HepG2 (cell line): ENCODE data around the gene FUT1. TPM values are rescaled to one million over a fixed set of nuclear protein-coding genes. Genes with fewer than 3 reads are reported as not detected.

Source experiments
- CREM ChIP-seq, 2 experiments: sonication (generic) in 1 of 2; formaldehyde crosslinking in 1 of 2; IDR thresholded peaks; 2 replicates each; pipeline versions ENCODE4 v1.4.0 to v1.6.1; 2016 to 2020; ENCODE audit warnings: antibody characterized with exemption in 1 of 2, mild to moderate bottlenecking in 1 of 2, missing genetic modification reagents in 1 of 2
- EED ChIP-seq: sonication (generic); formaldehyde crosslinking; IDR thresholded peaks from 2 replicates; pipeline ENCODE4 v1.5.0; 2020; ENCODE audit warnings: mild to moderate bottlenecking, missing genetic modification reagents
- ELF1 ChIP-seq: sonication (generic); formaldehyde crosslinking; IDR thresholded peaks from 2 replicates; pipeline ENCODE4 v1.4.0; 2020; ENCODE audit warnings: missing genetic modification reagents
- GATAD2A ChIP-seq: IDR thresholded peaks from 2 replicates; pipeline ENCODE4 v1.6.1; 2016
- GTF2F1 ChIP-seq: fragments of 150-350 bp; IDR thresholded peaks from 2 replicates; pipeline ENCODE4 v1.6.1; 2014; ENCODE audit warnings: low read length
- HBP1 ChIP-seq: IDR thresholded peaks from 2 replicates; pipeline ENCODE4 v1.6.1; 2016; ENCODE audit warnings: low read depth, control low read depth
- IRF9 ChIP-seq: sonication (generic); formaldehyde crosslinking; IDR thresholded peaks from 2 replicates; pipeline ENCODE4 v1.8.0; 2022; ENCODE audit warnings: missing genetic modification reagents, mild to moderate bottlenecking, borderline replicate concordance
- KAT8 ChIP-seq: IDR thresholded peaks from 2 replicates; pipeline ENCODE4 v1.6.1; 2016; ENCODE audit warnings: missing genetic modification reagents, missing compliant biosample characterization
- KDM2A ChIP-seq: sonication (generic); formaldehyde crosslinking; IDR thresholded peaks from 2 replicates; pipeline ENCODE4 v1.4.0; 2020; ENCODE audit warnings: low read depth, missing genetic modification reagents, borderline replicate concordance
- KMT2B ChIP-seq: IDR thresholded peaks from 2 replicates; pipeline ENCODE4 v1.6.1; 2016; ENCODE audit warnings: missing genetic modification reagents, missing compliant biosample characterization
- LBX2 ChIP-seq: sonication (generic); formaldehyde crosslinking; IDR thresholded peaks from 2 replicates; pipeline ENCODE4 v1.5.0; 2020; ENCODE audit warnings: missing genetic modification reagents, mild to moderate bottlenecking, borderline replicate concordance
- NFIB ChIP-seq: sonication (generic); formaldehyde crosslinking; IDR thresholded peaks from 2 replicates; pipeline ENCODE4 v1.9.0; 2021; ENCODE audit warnings: missing genetic modification reagents, mild to moderate bottlenecking, borderline replicate concordance
- NR2F6 ChIP-seq, 2 experiments: IDR thresholded peaks; 2 replicates each; pipeline ENCODE4 v1.6.1; 2016; ENCODE audit warnings: antibody characterized with exemption in 1 of 2, mild to moderate bottlenecking in 1 of 2
- PAX8 ChIP-seq: sonication (generic); formaldehyde crosslinking; IDR thresholded peaks from 2 replicates; pipeline ENCODE4 v1.8.0; 2022; ENCODE audit warnings: mild to moderate bottlenecking, missing genetic modification reagents, borderline replicate concordance
- POLR2A ChIP-seq, 2 experiments: IDR thresholded peaks; 2 replicates each; pipeline ENCODE4 v1.6.1; 2011; ENCODE audit warnings: low read depth in 2 of 2, low read length in 2 of 2, mild to moderate bottlenecking in 1 of 2, moderate library complexity in 1 of 2; ENCODE audit not compliant: insufficient read depth in 1 of 2
- RFXAP ChIP-seq: sonication (generic); formaldehyde crosslinking; IDR thresholded peaks from 2 replicates; pipeline ENCODE4 v1.4.0; 2020; ENCODE audit warnings: missing genetic modification reagents, borderline replicate concordance
- SMC3 ChIP-seq: IDR thresholded peaks from 2 replicates; pipeline ENCODE4 v1.6.1; 2011; ENCODE audit warnings: low read length, improper control_type of control experiment
- SP1 ChIP-seq, 2 experiments: fragments of 450-650 bp in 1 of 2; sonication (generic) in 1 of 2; formaldehyde crosslinking in 1 of 2; IDR thresholded peaks; 2 replicates each; pipeline versions ENCODE4 v1.4.0 to v1.6.1; 2016 to 2020; ENCODE audit warnings: missing genetic modification reagents in 1 of 2
- ZBTB20 ChIP-seq: sonication (generic); formaldehyde crosslinking; IDR thresholded peaks from 2 replicates; pipeline ENCODE4 v1.8.1; 2023; ENCODE audit warnings: missing genetic modification reagents, low read depth, mild to moderate bottlenecking, borderline replicate concordance
- ZBTB7B ChIP-seq: sonication (generic); formaldehyde crosslinking; IDR thresholded peaks from 2 replicates; pipeline ENCODE4 v1.4.0; 2020; ENCODE audit warnings: missing genetic modification reagents
- ZBTB8A ChIP-seq: sonication (generic); formaldehyde crosslinking; IDR thresholded peaks from 2 replicates; pipeline ENCODE4 v1.4.0; 2020; ENCODE audit warnings: mild to moderate bottlenecking, low read depth, missing genetic modification reagents, borderline replicate concordance
- ZNF180 ChIP-seq: sonication (generic); formaldehyde crosslinking; IDR thresholded peaks from 2 replicates; pipeline ENCODE4 v1.4.0; 2020; ENCODE audit warnings: low read depth, missing genetic modification reagents, borderline replicate concordance
- ZNF263 ChIP-seq: sonication (generic); formaldehyde crosslinking; IDR thresholded peaks from 2 replicates; pipeline ENCODE4 v1.4.0; 2020; ENCODE audit warnings: missing genetic modification reagents
- ZNF503 ChIP-seq: sonication (generic); formaldehyde crosslinking; IDR thresholded peaks from 2 replicates; pipeline ENCODE4 v1.4.0; 2020; ENCODE audit warnings: missing genetic modification reagents
- polyA plus RNA-seq, 8 experiments: library from polyadenylated mRNA; depleted of rRNA in 3 of 8; stranded (reverse) in 7 of 8; unstranded in 1 of 8; fragments of >200 nt; fragmentation: Illumina TruSeq in 4 of 8; extraction: Trizol in 4 of 8; gene quantifications; 2 replicates each; pipeline versions ENCODE4 v1.2.1 to v1.2.3, GENCODE V29; 2011 to 2016; ENCODE audit warnings: low read depth in 4 of 8, missing spikeins in 1 of 8, mixed read lengths in 1 of 8; ENCODE audit not compliant: insufficient read depth in 1 of 8
- total RNA-seq, 5 experiments: library from RNA; depleted of rRNA; stranded (reverse); fragments of >200 nt; fragmentation: Illumina TruSeq; extraction: Trizol; gene quantifications; 2 replicates each; pipeline ENCODE4 v1.2.3, GENCODE V29; 2016; ENCODE audit warnings: low read depth in 1 of 5

FUT1 gene
- total and polyA plus RNA-seq, 2 of the 13 experiments (the other 11 are each of a cell fraction or from before 2014, with no cell fraction given) = 0.07 to 1.1 TPM

- TF ChIP-seq KDM2A (peak; percentile 92), KAT8 (CRISPR knock-in tag) (0 out of 2 replicates have a peak, but pooled peaks have one; percentile 31), CREM (IDR thresholded peaks at IDR 0.05) (peak; percentile 47), CREM (CRISPR knock-in tag; IDR thresholded peaks at IDR 0.05) (no peak), GTF2F1 (no peak), HBP1 (CRISPR knock-in tag) (0 out of 2 replicates have a peak, but pooled peaks have one; percentile 6), ZBTB20 (CRISPR knock-in tag) (no peak), ELF1 (CRISPR knock-in tag) (0 out of 2 replicates have a peak, but pooled peaks have one; percentile 37), ZNF263 (CRISPR knock-in tag) (peak; percentile 95), LBX2 (CRISPR knock-in tag) (0 out of 2 replicates have a peak, but pooled peaks have one; percentile 43), ZBTB8A (CRISPR knock-in tag) (no peak), NFIB (no peak), ZNF180 (CRISPR knock-in tag) (no peak), GATAD2A (peak; percentile 46), KMT2B (peak; percentile 17; the same call in 1 of the 2 replicates), SP1 (IDR thresholded peaks at IDR 0.05) (no peak), SP1 (CRISPR knock-in tag; IDR thresholded peaks at IDR 0.05) (peak; percentile 78), ZBTB7B (CRISPR knock-in tag) (peak; percentile 37; the same call in 1 of the 2 replicates), POLR2A (IDR thresholded peaks at IDR 0.05; ENCODE audit: insufficient read depth in 1 of 2, low read depth in 2 of 2, low read length in 2 of 2) (peak in 1 of 2 experiments; percentile 80; a peak in 3 of 4 replicates), RFXAP (peak; percentile 82; the same call in 1 of the 2 replicates), IRF9 (no peak; the same call in 1 of the 2 replicates), NR2F6 (IDR thresholded peaks at IDR 0.05) (0 out of 2 replicates have a peak, but pooled peaks have one; percentile 9), NR2F6 (CRISPR knock-in tag; IDR thresholded peaks at IDR 0.05) (peak; percentile 64), EED (CRISPR knock-in tag) (no peak), PAX8 (CRISPR knock-in tag) (no peak), SMC3 (no peak), ZNF503 (no peak)
These were observed 38.3 kb downstream of the FUT1 start (continued) for GRCh38 chr19:48713864-48714755.
